NCI-H1436 treated with DMSO at 0.1 percent for 48 hours (cell line): ENCODE measurements around the gene PAAF1.

Experiments
- DNase-seq: peaks from one replicate; lab custom pipeline; 2025; lab: John Stamatoyannopoulos, UW

The PAAF1 gene

DNA sequence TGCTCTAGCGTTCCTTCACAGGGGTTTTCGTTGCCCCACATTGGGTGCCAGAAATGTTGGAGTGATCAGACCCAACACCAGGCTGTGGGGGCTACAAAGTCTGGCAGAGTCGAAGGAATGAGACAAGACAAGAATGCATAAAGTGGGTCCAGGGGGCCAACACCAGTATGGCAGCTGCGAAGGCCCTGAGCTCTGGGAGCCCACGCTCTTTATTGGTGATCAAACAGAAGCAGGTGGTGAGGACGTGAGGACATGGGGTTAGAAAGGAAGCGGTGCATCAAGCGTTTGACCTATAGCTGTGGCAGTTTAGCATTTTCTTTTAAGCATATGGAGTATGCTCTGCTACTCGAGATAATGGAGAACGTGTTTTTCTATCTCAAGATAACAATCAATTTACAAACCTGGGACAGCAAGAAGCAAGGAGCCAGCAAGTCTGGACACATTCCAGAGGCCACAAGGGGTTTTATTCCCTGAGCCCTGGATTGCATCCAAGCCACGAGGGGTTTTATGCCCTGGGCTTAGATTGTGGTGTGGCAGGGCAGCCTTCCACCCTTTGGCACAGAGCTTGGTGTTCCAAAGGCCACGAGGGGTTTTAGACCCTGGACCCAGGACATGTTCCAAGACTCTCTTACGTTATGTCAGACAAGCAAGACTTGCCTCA, 70.1 kb downstream of the PAAF1 start:
- no peak for DNase-seq

- no peak for DNase-seq
Observed at GRCh38 chr11:73949246-73949645, 72.4 kb downstream of the PAAF1 start.

- no peak for DNase-seq
Observed at GRCh38 chr11:73949912-73950311, 73.1 kb downstream of the PAAF1 start.

- DNase-seq: no peak
Observed at GRCh38 chr11:73950869-73951710, 74.3 kb downstream of the PAAF1 start, which contains the start of gene DNAJB13. DNAJB13 (plus strand) TSS chr11:73951026; CDS start chr11:73951070, 44 bp downstream.

- no peak for DNase-seq
Observed at GRCh38 chr11:73951797-73952196, 75.0 kb downstream of the PAAF1 start.

- no peak for DNase-seq
Observed at GRCh38 chr11:73956876-73957653, 80.3 kb downstream of the PAAF1 start.

- no peak for DNase-seq
Observed at GRCh38 chr11:73957654-73958361, 81.0 kb downstream of the PAAF1 start.

GRCh38 chr11:73958521-73959141, 81.8 kb downstream of the PAAF1 start:
- DNase-seq: no peak

- no peak for DNase-seq
Observed at GRCh38 chr11:73961321-73961720, 84.5 kb downstream of the PAAF1 start.

GRCh38 chr11:73962101-73962705, 85.4 kb downstream of the PAAF1 start:
- DNase-seq: no peak

- DNase-seq: no peak
Observed at GRCh38 chr11:73963861-73964260, 87.1 kb downstream of the PAAF1 start.

DNA sequence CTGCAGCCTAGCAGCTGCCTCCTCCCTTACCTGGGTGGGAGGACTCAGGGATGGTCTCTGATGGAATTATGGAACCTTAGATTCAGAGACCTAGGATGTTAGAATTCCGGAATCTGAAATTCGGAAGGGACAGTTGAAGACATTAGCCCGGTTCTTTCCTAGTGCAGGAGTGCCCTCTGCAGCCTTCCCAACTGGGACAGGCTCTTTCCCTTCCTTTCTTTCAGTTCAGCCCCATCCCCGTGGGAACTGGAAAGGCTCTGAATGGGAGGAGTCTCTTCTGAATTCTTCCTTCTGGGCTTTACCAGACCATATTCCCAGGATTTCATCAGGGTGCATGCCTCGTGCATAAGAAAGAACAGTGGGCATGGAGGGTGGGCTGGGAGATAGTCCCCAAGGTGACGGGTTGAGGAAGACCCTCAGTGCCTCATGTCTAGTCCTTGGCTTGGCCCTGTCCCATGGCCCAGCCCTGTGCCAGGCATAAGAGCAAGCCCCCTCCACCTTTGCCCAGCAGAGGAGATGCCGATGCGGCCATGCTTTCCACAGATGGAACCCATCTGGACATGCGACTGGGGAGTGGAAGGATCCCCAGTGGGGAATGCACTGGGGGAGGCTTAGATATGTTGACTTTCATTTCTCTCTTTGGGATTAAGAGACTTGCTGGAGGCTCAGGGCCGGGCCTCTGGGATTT, 88.4 kb downstream of the PAAF1 start:
- no peak for DNase-seq

DNA sequence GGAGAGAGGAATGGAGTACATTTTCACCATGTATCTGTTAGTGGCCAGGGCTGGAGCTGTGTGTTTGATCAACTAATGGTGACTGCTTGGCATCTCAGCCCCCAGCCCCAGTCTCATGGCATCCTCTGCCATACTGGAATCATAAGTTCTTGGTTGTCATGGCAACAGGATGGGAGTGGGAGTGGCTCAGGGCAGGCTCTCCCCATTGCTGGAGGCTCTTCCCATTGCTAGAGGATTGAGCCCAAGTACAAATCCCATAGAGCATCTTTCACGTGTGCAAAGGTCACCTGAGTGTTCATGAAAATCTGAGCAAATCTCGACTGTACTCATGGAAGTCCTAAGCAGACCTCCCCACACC, 88.9 kb downstream of the PAAF1 start:
- DNase-seq: no peak

GRCh38 chr11:73968356-73968966, 91.7 kb downstream of the PAAF1 start:
- no peak for DNase-seq

- no peak for DNase-seq
Observed at GRCh38 chr11:73969091-73969490, 92.3 kb downstream of the PAAF1 start.

DNA sequence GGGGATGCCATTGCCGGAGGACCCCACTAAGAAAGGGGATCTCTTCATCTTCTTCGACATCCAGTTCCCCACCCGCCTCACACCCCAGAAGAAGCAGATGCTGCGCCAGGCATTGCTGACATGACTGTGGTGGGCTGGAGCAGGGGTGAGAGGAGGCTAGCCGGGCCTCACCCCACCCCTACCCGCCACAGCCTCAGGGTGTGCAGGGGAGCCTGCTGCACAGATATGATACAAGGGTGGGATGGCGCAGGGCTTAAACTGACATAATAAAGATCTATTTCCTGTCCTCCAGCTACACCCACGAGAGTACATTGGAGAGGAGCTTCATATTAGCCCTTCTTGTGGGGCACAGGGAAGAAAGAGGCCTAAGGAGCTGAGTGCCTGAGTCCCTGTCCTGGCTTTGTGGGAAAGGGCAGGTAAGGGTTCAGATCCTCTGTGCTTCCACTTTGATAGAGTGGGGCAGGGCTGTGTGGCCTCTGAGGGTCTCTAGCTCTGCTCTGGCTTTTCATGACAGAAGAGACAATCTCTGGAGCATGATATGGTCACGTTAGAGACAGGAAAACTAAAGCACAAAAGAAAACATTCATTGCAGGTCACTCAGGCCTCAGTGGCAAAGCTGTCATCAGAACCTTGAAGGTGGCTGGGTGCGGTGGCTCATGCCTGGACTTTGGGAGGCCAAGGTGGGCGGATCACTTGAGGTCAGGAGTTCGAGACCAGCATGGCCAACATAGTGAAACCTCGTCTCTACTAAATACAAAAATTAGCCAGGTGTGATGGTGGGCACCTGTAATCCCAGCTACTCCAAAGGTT, 93.4 kb downstream of the PAAF1 start:
- DNase-seq: no peak

GRCh38 chr11:73971175-73971719, 94.4 kb downstream of the PAAF1 start:
- no peak for DNase-seq

- no peak for DNase-seq
Observed at GRCh38 chr11:73972187-73972586, 95.4 kb downstream of the PAAF1 start.
